H54 (cell line): ENCODE data around the gene POLR2C.

ENCODE experiments used
- DNase-seq: peaks from one replicate; pipeline ENCODE4 v3.0.0; 2011; ENCODE audit warnings: low spot score, mixed read lengths; ENCODE audit not compliant: insufficient read length
- FAIRE-seq: peaks from 3 replicates; lab custom pipeline; 2011; peaks lifted over from hg19 to GRCh38; lab: Jason Lieb, UNC
- POLR2A ChIP-seq: IDR thresholded peaks from 2 replicates; pipeline ENCODE4 v1.6.1; 2011; ENCODE audit warnings: low read depth, mild to moderate bottlenecking, low read length

Gene POLR2C

DNA sequence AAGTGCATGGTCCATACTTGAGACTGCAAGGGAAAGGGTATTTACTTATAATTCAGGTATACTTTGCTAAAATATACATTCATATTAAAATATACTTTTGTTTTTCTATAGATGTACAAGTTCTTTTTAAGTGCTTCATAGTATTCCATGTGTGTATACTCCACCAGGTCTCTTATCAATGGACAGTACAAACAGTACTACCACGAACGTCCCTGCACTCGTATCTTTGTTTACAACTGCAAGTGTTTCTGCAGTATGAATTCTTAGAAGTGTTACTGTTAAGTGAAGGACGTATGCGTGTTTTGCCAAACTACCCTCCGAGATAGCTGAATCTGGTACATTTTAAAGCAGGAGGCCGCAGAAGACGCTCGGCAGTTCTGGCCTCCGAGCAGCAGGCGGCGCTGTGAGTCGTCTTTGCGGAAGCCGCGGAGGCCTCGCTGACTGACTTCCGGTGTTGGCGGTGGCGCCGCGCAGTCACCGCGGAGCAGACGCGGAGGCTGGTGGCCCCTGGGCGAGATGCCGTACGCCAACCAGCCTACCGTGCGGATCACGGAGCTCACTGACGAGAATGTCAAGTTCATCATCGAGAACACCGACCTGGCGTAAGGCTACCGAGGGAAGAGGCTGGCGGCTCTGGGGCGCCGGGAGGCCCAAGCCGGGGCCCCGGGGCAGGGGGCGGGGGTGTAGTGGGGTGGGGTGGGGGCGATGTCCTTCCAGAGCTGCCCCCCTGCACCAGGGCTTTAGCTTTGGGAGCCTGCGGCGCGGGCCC is at the start of gene POLR2C:
TSS of gene POLR2C (plus strand) at position 471 of the 769 bp plus-strand sequence. CDS start at position 517, 46 bp downstream.
- peak; percentile 100 for TF ChIP-seq POLR2A
- peak; percentile 71 for FAIRE-seq
- DNase-seq: peak; percentile 84

DNA sequence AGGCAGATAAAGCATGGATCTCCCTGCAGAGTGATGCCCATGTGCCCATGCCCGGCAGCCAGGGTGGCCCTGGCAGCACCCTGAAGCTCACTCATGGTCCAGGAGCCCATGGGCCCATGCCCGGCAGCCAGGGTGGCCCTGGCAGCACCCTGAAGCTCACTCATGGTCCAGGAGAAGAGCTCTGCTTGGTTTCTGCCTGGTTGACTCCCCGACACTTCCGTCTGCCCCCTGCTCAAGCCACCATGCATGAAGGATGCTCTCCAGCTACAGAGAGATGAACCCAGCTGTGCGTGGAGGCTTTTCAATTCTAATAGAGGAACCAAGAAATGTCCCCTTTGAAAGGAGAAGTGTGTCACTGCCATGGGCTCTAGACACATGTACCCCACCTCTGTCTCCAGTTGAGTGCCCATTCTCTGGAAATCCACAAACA is 49.2 kb upstream of the POLR2C start:
- FAIRE-seq (no peak), DNase-seq (no peak)
- TF ChIP-seq POLR2A: no peak

DNA sequence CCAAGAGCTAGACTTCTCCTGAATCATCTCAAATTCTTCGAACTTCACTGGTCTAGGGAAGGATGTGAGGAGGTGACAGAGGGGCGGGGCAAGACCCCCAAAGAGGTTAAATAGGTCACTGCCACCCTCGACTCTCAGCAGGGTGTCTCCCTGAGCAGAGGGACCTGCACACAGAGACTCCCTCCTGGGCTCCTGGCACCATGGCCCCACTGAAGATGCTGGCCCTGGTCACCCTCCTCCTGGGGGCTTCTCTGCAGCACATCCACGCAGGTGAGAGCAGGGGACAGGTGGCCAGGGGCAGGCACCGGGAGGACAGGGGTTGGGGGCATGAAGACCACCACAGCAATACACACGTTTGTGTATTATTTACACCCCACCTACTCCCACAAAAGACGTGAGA is 48.7 kb upstream of the POLR2C start:
- no peak for TF ChIP-seq POLR2A
- no peak for FAIRE-seq
- no peak for DNase-seq

GRCh38 chr16:57416084-57416483 is 46.4 kb upstream of the POLR2C start:
- TF ChIP-seq POLR2A: no peak
- FAIRE-seq: no peak
- DNase-seq: no peak

DNA sequence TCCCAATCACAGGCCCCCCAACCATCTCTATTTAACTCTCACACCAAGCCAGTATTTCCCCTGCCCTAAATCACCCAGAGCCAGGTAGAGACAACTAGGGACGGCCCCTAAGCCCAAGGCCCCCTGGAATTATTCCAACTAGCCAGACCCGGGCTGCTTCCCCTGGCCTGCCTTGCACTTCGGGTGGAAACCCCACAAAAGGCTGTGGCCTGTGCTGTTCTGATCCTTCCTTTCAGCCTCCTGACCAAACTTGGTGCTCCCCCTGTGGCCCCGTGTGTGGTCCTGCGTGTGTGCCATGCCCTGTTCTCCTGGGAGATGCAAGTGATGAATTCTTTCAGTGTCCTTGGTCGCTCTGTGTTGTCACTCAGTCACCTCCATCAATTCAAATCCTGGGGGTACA is 43.0 kb upstream of the POLR2C start:
- FAIRE-seq (no peak), DNase-seq (no peak)
- TF ChIP-seq POLR2A: no peak

DNA sequence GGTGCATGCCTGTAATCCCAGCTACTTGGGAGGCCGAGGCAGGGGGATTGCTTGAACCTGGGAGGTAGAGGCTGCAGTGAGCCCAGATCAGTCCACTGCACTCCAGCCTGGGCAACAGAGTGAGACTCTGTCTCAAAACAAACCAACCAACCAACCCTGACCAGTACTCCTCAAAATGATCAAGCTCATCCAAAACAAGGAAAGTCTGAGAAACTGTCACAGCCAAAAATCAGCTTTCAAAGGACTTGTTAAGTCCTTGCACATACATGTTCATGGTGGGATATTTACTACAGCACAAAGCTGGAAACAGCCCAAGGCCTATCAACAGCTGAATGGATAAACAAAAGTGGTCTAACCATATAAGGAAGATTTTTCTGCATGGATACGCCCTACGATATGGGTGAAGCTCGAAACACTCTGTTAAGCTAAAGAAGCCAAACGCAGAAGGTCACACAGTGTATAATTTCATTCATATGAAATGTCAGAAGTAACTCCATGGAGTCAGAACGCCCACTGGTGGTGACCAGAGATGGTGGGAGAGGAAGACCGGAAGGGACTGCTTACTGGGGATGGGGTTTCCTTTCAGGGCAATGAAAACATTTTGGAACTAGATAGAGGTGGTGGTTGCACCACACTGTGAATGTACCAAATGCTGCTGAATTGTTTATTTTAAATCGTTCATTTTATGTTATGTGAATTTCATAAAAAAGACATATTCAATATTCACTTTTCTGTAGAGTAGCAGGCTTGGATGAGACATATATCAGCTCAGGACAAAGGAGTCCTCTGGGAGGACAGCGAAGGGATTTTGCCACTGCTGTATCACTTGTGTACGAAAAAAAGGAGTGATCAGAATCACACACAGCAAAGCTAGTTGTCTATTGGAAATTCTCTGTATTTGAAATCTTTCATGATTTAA is 40.2 kb upstream of the POLR2C start:
- no peak for TF ChIP-seq POLR2A
- DNase-seq: peak; percentile 27
- no peak for FAIRE-seq

GRCh38 chr16:57423152-57423551 is 39.3 kb upstream of the POLR2C start:
- TF ChIP-seq POLR2A: no peak
- no peak for FAIRE-seq
- DNase-seq: no peak

DNA sequence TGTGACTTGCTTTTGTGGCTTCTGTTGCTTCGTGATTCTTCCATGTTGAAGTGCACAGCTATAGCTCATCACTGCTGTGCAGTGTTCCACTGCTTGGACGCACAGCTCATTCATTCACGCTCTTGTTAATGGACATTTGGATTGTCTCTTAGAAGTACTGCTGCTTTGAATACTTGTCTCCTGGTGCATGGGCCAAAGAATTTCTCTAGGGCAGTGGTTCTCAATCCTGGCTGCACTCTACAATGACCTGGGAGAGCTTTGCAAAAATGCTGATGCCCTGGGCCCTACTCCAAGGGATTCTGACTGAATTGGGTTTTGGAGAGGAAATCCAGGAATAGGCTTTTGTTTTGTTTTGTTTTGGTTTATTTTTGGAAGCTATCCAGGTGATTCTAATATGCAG is 37.9 kb upstream of the POLR2C start:
- TF ChIP-seq POLR2A: no peak
- FAIRE-seq (no peak), DNase-seq (no peak)

DNA sequence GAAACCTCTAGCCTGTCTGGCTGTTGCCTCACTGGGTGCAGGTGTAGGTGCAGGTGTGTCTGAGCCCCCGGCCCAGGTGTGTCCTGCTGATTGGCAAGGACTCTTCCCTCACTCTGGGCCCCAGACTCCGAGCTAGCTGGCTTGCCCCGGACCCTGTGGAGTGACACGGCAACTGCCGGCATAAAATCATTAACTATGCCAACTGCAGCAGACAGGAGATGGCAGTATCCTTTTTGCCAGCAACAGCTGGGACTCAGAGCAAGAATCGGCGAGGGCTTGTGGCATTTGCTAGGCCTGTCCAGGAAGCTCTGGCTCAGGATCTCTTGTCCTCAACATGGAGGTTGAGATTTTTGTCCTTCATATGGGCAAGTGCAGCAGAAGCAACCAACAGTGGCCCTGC is 36.1 kb upstream of the POLR2C start:
- FAIRE-seq: no peak
- no peak for TF ChIP-seq POLR2A
- no peak for DNase-seq

DNA sequence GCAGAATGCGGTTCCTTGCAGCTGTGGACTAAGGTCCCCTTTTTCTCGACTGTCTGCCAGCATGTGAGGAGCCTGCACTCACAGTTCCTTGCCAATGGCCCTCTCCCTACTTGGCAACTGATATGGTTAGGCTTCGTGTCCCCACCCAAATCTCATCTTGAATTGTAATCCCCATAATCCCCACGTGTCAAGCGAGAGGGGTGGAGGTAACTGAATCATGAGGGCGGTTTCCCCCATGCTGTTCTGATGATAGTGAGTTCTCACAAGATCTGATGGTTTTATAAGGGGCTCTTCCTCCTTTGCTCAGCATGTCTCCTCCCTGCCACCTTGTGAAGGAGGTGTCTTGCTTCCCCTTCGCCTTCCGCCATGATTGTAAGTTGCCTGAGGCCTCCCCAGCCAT is 35.2 kb upstream of the POLR2C start:
- TF ChIP-seq POLR2A: no peak
- no peak for FAIRE-seq
- no peak for DNase-seq

DNA sequence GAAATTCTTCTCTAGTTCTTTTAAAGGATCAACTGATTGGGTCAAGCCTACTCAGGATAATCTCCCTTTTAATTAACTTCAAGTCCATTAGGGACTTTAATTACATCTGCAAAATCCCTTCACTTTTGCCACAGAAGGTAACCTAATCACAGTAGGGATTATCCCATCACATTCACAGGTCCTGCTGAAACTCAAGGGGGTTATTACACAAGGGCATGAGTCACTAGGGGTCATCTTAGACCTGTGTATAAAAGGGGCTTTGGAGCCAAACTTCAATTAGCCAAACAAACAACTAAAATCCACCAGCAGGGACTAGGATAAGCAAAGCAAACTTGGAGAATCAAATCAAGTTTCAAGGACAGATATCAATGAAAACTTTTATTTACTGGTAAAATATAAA is 34.7 kb upstream of the POLR2C start:
- no peak for TF ChIP-seq POLR2A
- DNase-seq (no peak), FAIRE-seq (no peak)

GRCh38 chr16:57430955-57431354 is 31.5 kb upstream of the POLR2C start:
- DNase-seq: no peak
- TF ChIP-seq POLR2A: no peak
- FAIRE-seq: no peak

GRCh38 chr16:57432505-57432904 is 30.0 kb upstream of the POLR2C start:
- DNase-seq (no peak), FAIRE-seq (no peak)
- no peak for TF ChIP-seq POLR2A

- FAIRE-seq: no peak
- no peak for TF ChIP-seq POLR2A
- no peak for DNase-seq
These were observed 29.5 kb upstream of the POLR2C start for GRCh38 chr16:57432989-57433388.
